Right lobe of liver (tissue), 6 donors: Measurements from ENCODE around the gene RNF217. TPM values are rescaled to one million over a fixed set of nuclear protein-coding genes. Genes with fewer than 3 reads are reported as not detected.

Source experiments
- ATAC-seq, 4 donors: fragments of 200-7000 bp; cut with Tn5 transposase; one replicate each; pipeline ENCODE4 v1.9.1; 2020; ENCODE audit warnings: mild to moderate bottlenecking in 4 of 4, moderate library complexity in 4 of 4
- DNase-seq, 3 donors: peaks; one replicate each; pipeline ENCODE4 v3.0.0-alpha.2; 2020
- H3K27ac ChIP-seq, 3 donors: fragments of 200-600 bp; one replicate each; pipeline ENCODE4 v1.8.0; 2022
- H3K27me3 ChIP-seq, 2 donors: fragments of 200-600 bp; one replicate each; pipeline ENCODE4 v1.8.0; 2022
- H3K36me3 ChIP-seq, 4 donors: fragments of 200-600 bp; sonication (generic) in 1 of 4; one replicate each; pipeline versions ENCODE4 v1.5.1 to v1.8.0; 2017 to 2022; ENCODE audit warnings: control low read depth in 1 of 4
- H3K4me1 ChIP-seq, 4 donors: fragments of 200-600 bp; sonication (generic) in 1 of 4; one replicate each; pipeline versions ENCODE4 v1.5.1 to v1.8.0; 2017 to 2022; ENCODE audit warnings: control low read depth in 1 of 4
- H3K4me3 ChIP-seq, 3 donors: fragments of 200-600 bp; one replicate each; pipeline ENCODE4 v1.8.0; 2022
- H3K9me3 ChIP-seq, 4 donors: fragments of 200-600 bp; sonication (generic) in 1 of 4; one replicate each; pipeline versions ENCODE4 v1.5.1 to v1.8.0; 2017 to 2022; ENCODE audit warnings: control low read depth in 1 of 4
- CTCF ChIP-seq, 4 donors: fragments of 200-600 bp in 3 of 4; fragments of 450-650 bp in 1 of 4; IDR thresholded peaks; one replicate each; pipeline versions ENCODE4 v1.5.1 to v1.8.0; 2016 to 2022; ENCODE audit warnings: antibody characterized with exemption in 4 of 4, mild to moderate bottlenecking in 2 of 4
- POLR2A ChIP-seq: fragments of 450-650 bp; IDR thresholded peaks from one replicate; pipeline ENCODE4 v1.6.1; 2017; ENCODE audit warnings: antibody characterized with exemption, mild to moderate bottlenecking
- WGBS: methylation state at CpG from one replicate; pipeline ENCODE4 v1.1.6; 2018; ENCODE audit warnings: low coverage, low lambda C conversion rate; ENCODE audit not compliant: insufficient coverage; ENCODE audit errors: missing lambda C conversion rate; 5-methylcytosine and 5-hydroxymethylcytosine counted together
- intact Hi-C, 2 donors: fragments of 100-400 bp; cut with DNase I; formaldehyde crosslinking; loops; one replicate each; pipeline versions ENCODE4 v1.11.2 to v1.14.1; 2022
- total RNA-seq, 6 experiments: library from RNA; depleted of rRNA in 2 of 6; stranded (reverse); fragments of >200 nt in 2 of 6; fragmentation: NEBNext Ultra II Directional in 3 of 6; extraction: Animal tissue kit (Norgen Biotek cat#: 25700) in 3 of 6; gene quantifications; one replicate each; pipeline versions ENCODE4 v1.1.0 to v1.2.4, GENCODE V29; 2016 to 2023
- donor health status: DM: no; HTN: yes; CAD: no.
- donor health status: DM: no; HTN: no; CAD: no.
- donor health status: DM: no; HTN: no; CAD: no.
- donor health status: DM: no; HTN: yes; CAD: no.
- donor health status: DM: no; HTN: yes; CAD: no.

The RNF217 gene
- total RNA-seq, 6 experiments from 2014 or later = 9.8 to 20.7 (median 14.3) TPM

GRCh38 chr6:125098253-125098652 is 136.0 kb downstream of the RNF217 start:
- DNase-seq (no peak), ATAC-seq (no peak)
- intact Hi-C loops = no loop called here
- no peak overlapping the region for H3K4me3 ChIP-seq
- no peaks in the 10 kb centered on the region for H3K27me3 ChIP-seq
- H3K27ac ChIP-seq = no peak overlapping the region
- H3K9me3 ChIP-seq = no peaks in the 10 kb centered on the region
- no peaks in the 10 kb centered on the region for H3K36me3 ChIP-seq
- no peaks in the 10 kb centered on the region for H3K4me1 ChIP-seq
- WGBS = 66% methylated on average over 3 of the region's 4 CpGs
- TF ChIP-seq POLR2A = no peak
- TF ChIP-seq CTCF (IDR thresholded peaks at IDR 0.05) = no peak

GRCh38 chr6:125099211-125100073 is 137.2 kb downstream of the RNF217 start:
- no peak for TF ChIP-seq POLR2A
- peak in 2 of 4 donors; percentile 6 to 16 for TF ChIP-seq CTCF (IDR thresholded peaks at IDR 0.05)
- Histone ChIP-seq H3K27me3 (no peaks in the 10 kb centered on the region), H3K27ac (no peak overlapping the region), H3K9me3 (no peaks in the 10 kb centered on the region), H3K4me1 (no peaks in the 10 kb centered on the region), H3K36me3 (no peaks in the 10 kb centered on the region), H3K4me3 (peak overlapping the region; percentile 49 to 57 (median 53))
- 1% methylated on average over 28 of the region's 48 CpGs for WGBS
- peak; percentile 80 to 86 (median 81) for DNase-seq
- intact Hi-C loops = no loop called here
- ATAC-seq = peak; percentile 98 to 100 (median 99)

GRCh38 chr6:125100074-125100652 is 137.9 kb downstream of the RNF217 start:
- TF ChIP-seq CTCF (IDR thresholded peaks at IDR 0.05) = no peak
- no peak for TF ChIP-seq POLR2A
- WGBS = 86% methylated on average over 10 of the region's 10 CpGs
- Histone ChIP-seq H3K4me3 (peak overlapping the region; percentile 49 to 57 (median 53)), H3K9me3 (no peaks in the 10 kb centered on the region), H3K27me3 (no peaks in the 10 kb centered on the region), H3K4me1 (no peaks in the 10 kb centered on the region), H3K27ac (no peak overlapping the region), H3K36me3 (no peaks in the 10 kb centered on the region)
- intact Hi-C loops = no loop called here
- DNase-seq (no peak), ATAC-seq (no peak)

GRCh38 chr6:125101128-125101527 is 138.9 kb downstream of the RNF217 start:
- no peaks in the 10 kb centered on the region for H3K27me3 ChIP-seq
- no peaks in the 10 kb centered on the region for H3K4me1 ChIP-seq
- TF ChIP-seq CTCF (IDR thresholded peaks at IDR 0.05) = no peak
- TF ChIP-seq POLR2A = no peak
- no peak for ATAC-seq
- H3K4me3 ChIP-seq = no peak overlapping the region
- WGBS = 71% methylated on average over 1 of the region's 1 CpG
- intact Hi-C loops = no loop called here
- no peak for DNase-seq
- H3K27ac ChIP-seq = no peak overlapping the region
- no peaks in the 10 kb centered on the region for H3K9me3 ChIP-seq
- no peaks in the 10 kb centered on the region for H3K36me3 ChIP-seq
